Right lobe of liver (tissue), 6 donors: Measurements from ENCODE around the gene KIRREL3. TPM values are rescaled to one million over a fixed set of nuclear protein-coding genes. Genes with fewer than 3 reads are reported as not detected.
A peak's percentile ranks its signal among the peaks of the same experiment; 100 is the strongest.

Source experiments
- ATAC-seq, 4 donors: fragments of 200-7000 bp; cut with Tn5 transposase; one replicate each; pipeline ENCODE4 v1.9.1; 2020; ENCODE audit warnings: mild to moderate bottlenecking in 4 of 4, moderate library complexity in 4 of 4
- DNase-seq, 3 donors: peaks; one replicate each; pipeline ENCODE4 v3.0.0-alpha.2; 2020
- H3K27ac ChIP-seq, 3 donors: fragments of 200-600 bp; one replicate each; pipeline ENCODE4 v1.8.0; 2022
- H3K27me3 ChIP-seq, 2 donors: fragments of 200-600 bp; one replicate each; pipeline ENCODE4 v1.8.0; 2022
- H3K36me3 ChIP-seq, 4 donors: fragments of 200-600 bp; sonication (generic) in 1 of 4; one replicate each; pipeline versions ENCODE4 v1.5.1 to v1.8.0; 2017 to 2022; ENCODE audit warnings: control low read depth in 1 of 4
- H3K4me1 ChIP-seq, 4 donors: fragments of 200-600 bp; sonication (generic) in 1 of 4; one replicate each; pipeline versions ENCODE4 v1.5.1 to v1.8.0; 2017 to 2022; ENCODE audit warnings: control low read depth in 1 of 4
- H3K4me3 ChIP-seq, 3 donors: fragments of 200-600 bp; one replicate each; pipeline ENCODE4 v1.8.0; 2022
- H3K9me3 ChIP-seq, 4 donors: fragments of 200-600 bp; sonication (generic) in 1 of 4; one replicate each; pipeline versions ENCODE4 v1.5.1 to v1.8.0; 2017 to 2022; ENCODE audit warnings: control low read depth in 1 of 4
- POLR2A ChIP-seq: fragments of 450-650 bp; IDR thresholded peaks from one replicate; pipeline ENCODE4 v1.6.1; 2017; ENCODE audit warnings: antibody characterized with exemption, mild to moderate bottlenecking
- WGBS: methylation state at CpG from one replicate; pipeline ENCODE4 v1.1.6; 2018; ENCODE audit warnings: low coverage, low lambda C conversion rate; ENCODE audit not compliant: insufficient coverage; ENCODE audit errors: missing lambda C conversion rate; 5-methylcytosine and 5-hydroxymethylcytosine counted together
- intact Hi-C, 2 donors: fragments of 100-400 bp; cut with DNase I; formaldehyde crosslinking; loops; one replicate each; pipeline versions ENCODE4 v1.11.2 to v1.14.1; 2022
- total RNA-seq, 6 experiments: library from RNA; depleted of rRNA in 2 of 6; stranded (reverse); fragments of >200 nt in 2 of 6; fragmentation: NEBNext Ultra II Directional in 3 of 6; extraction: Animal tissue kit (Norgen Biotek cat#: 25700) in 3 of 6; gene quantifications; one replicate each; pipeline versions ENCODE4 v1.1.0 to v1.2.4, GENCODE V29; 2016 to 2023
- TF ChIP-seq, protein P1 (sequence below), 4 donors: fragments of 200-600 bp in 3 of 4; fragments of 450-650 bp in 1 of 4; IDR thresholded peaks; one replicate each; pipeline versions ENCODE4 v1.5.1 to v1.8.0; 2016 to 2022; ENCODE audit warnings: antibody characterized with exemption in 4 of 4, mild to moderate bottlenecking in 2 of 4
- donor health status: DM: no; HTN: yes; CAD: no.
- donor health status: DM: no; HTN: no; CAD: no.
- donor health status: DM: no; HTN: no; CAD: no.
- donor health status: DM: no; HTN: yes; CAD: no.
- donor health status: DM: no; HTN: yes; CAD: no.

The KIRREL3 gene
- total RNA-seq, 6 experiments from 2014 or later, result not detected

- no peaks in the 10 kb centered on the region for H3K27me3 ChIP-seq
- no peak overlapping the region for H3K27ac ChIP-seq
- H3K4me1 ChIP-seq, result peaks cover 0 to 17% (median 7%) of the 10 kb centered on the region in 4 donors
- peak; percentile 60 to 79 (median 74) for ATAC-seq
- no peaks in the 10 kb centered on the region for H3K9me3 ChIP-seq
- intact Hi-C loops, result no loop called here
- no peaks in the 10 kb centered on the region for H3K36me3 ChIP-seq
- TF ChIP-seq POLR2A, result no peak
- TF ChIP-seq, protein P1, sequence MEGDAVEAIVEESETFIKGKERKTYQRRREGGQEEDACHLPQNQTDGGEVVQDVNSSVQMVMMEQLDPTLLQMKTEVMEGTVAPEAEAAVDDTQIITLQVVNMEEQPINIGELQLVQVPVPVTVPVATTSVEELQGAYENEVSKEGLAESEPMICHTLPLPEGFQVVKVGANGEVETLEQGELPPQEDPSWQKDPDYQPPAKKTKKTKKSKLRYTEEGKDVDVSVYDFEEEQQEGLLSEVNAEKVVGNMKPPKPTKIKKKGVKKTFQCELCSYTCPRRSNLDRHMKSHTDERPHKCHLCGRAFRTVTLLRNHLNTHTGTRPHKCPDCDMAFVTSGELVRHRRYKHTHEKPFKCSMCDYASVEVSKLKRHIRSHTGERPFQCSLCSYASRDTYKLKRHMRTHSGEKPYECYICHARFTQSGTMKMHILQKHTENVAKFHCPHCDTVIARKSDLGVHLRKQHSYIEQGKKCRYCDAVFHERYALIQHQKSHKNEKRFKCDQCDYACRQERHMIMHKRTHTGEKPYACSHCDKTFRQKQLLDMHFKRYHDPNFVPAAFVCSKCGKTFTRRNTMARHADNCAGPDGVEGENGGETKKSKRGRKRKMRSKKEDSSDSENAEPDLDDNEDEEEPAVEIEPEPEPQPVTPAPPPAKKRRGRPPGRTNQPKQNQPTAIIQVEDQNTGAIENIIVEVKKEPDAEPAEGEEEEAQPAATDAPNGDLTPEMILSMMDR (IDR thresholded peaks at IDR 0.05), result no peak
- DNase-seq, result no peak
- no peak overlapping the region for H3K4me3 ChIP-seq
Measured at GRCh38 chr11:127034973-127035372, 34.4 kb upstream of the KIRREL3 start.

DNA sequence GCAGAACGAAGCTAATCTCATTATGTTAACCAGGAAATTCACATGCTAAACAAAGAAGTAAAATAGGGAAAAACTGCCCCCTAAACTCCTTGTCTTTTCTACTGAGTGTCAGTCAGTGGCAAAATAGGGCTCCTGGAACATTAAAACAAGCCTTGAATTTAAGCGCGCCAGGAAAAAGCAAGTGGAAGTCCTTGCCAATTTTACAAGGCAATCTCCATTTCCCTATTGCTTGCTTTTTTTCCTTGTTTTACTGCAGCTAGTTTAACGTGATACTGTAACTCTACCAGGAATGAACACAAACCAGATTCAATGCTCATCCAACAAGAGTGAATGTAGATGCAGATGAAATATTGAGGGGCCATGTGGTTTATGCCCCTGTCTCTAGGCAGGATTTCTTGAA is 28.1 kb upstream of the KIRREL3 start:
- 55% methylated on average over 4 of the region's 4 CpGs for WGBS
- ATAC-seq, result no peak
- intact Hi-C loops, result no loop called here

GRCh38 chr11:127027789-127028188 is 27.2 kb upstream of the KIRREL3 start:
- intact Hi-C loops, result no loop called here
- TF ChIP-seq, protein P1 (IDR thresholded peaks at IDR 0.05), result no peak
- TF ChIP-seq POLR2A, result no peak
- Histone ChIP-seq H3K9me3 (no peaks in the 10 kb centered on the region), H3K36me3 (no peaks in the 10 kb centered on the region), H3K4me1 (no peaks in the 10 kb centered on the region), H3K27me3 (no peaks in the 10 kb centered on the region), H3K4me3 (no peak overlapping the region), H3K27ac (no peak overlapping the region)
- ATAC-seq (no peak), DNase-seq (no peak)
- WGBS, result 63% methylated on average over 5 of the region's 5 CpGs

More for the DNA sequence above, 28.1 kb upstream of the KIRREL3 start:
- H3K4me1 ChIP-seq, result no peaks in the 10 kb centered on the region
- no peak overlapping the region for H3K27ac ChIP-seq
- no peak overlapping the region for H3K4me3 ChIP-seq
- no peaks in the 10 kb centered on the region for H3K36me3 ChIP-seq
- TF ChIP-seq POLR2A, result no peak
- TF ChIP-seq, protein P1 (IDR thresholded peaks at IDR 0.05), result no peak
- DNase-seq, result no peak
- no peaks in the 10 kb centered on the region for H3K27me3 ChIP-seq
- H3K9me3 ChIP-seq, result no peaks in the 10 kb centered on the region

DNA sequence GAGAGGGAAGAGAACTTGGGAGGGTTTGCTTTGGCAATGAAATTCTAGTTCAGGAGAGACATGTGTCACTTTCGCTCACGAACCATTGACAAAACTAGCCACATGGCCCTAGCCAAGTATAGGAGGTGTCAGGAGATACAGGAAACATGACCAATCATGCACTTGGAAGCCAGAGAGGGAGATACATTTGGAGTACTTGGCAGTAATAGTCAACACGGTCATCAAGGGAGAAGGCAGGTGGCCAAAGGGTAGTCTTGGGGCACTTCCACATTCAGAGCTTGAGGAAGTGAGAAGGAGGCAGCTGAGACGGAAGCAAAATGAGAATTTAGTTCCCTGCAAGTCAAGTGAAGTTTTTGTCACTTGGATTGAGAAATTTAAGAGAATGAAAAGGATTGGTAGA is 26.4 kb upstream of the KIRREL3 start:
- Histone ChIP-seq H3K4me3 (no peak overlapping the region), H3K4me1 (no peaks in the 10 kb centered on the region), H3K27ac (no peak overlapping the region), H3K27me3 (no peaks in the 10 kb centered on the region), H3K36me3 (no peaks in the 10 kb centered on the region), H3K9me3 (no peaks in the 10 kb centered on the region)
- DNase-seq (no peak), ATAC-seq (no peak)
- TF ChIP-seq, protein P1 (IDR thresholded peaks at IDR 0.05), result no peak
- no peak for TF ChIP-seq POLR2A
- WGBS, result 68% methylated on average over 4 of the region's 4 CpGs
- intact Hi-C loops, result no loop called here

GRCh38 chr11:127023991-127024390 is 23.4 kb upstream of the KIRREL3 start:
- no peaks in the 10 kb centered on the region for H3K27me3 ChIP-seq
- DNase-seq (no peak), ATAC-seq (peak in 1 of 4 donors; percentile 15)
- H3K4me1 ChIP-seq, result no peaks in the 10 kb centered on the region
- H3K4me3 ChIP-seq, result no peak overlapping the region
- no peak for TF ChIP-seq POLR2A
- TF ChIP-seq, protein P1 (IDR thresholded peaks at IDR 0.05), result no peak
- intact Hi-C loops, result no loop called here
- no peaks in the 10 kb centered on the region for H3K36me3 ChIP-seq
- H3K27ac ChIP-seq, result no peak overlapping the region
- 82% methylated on average over 2 of the region's 2 CpGs for WGBS
- H3K9me3 ChIP-seq, result no peaks in the 10 kb centered on the region
